Stimulated activated CD8-positive, alpha-beta memory T cell treated with anti-CD3 and anti-CD28 coated beads, Interleukin-4, amount 100 ng/mL, for 4 hours (primary cell): ENCODE data around the gene IL12RB2.

ENCODE experiments used
- DNase-seq, 2 donors: peaks; one replicate each; pipeline ENCODE4 v3.0.0-alpha.2; 2020; ENCODE audit warnings: low read depth in 2 of 2, low spot score in 1 of 2

The IL12RB2 gene

DNA sequence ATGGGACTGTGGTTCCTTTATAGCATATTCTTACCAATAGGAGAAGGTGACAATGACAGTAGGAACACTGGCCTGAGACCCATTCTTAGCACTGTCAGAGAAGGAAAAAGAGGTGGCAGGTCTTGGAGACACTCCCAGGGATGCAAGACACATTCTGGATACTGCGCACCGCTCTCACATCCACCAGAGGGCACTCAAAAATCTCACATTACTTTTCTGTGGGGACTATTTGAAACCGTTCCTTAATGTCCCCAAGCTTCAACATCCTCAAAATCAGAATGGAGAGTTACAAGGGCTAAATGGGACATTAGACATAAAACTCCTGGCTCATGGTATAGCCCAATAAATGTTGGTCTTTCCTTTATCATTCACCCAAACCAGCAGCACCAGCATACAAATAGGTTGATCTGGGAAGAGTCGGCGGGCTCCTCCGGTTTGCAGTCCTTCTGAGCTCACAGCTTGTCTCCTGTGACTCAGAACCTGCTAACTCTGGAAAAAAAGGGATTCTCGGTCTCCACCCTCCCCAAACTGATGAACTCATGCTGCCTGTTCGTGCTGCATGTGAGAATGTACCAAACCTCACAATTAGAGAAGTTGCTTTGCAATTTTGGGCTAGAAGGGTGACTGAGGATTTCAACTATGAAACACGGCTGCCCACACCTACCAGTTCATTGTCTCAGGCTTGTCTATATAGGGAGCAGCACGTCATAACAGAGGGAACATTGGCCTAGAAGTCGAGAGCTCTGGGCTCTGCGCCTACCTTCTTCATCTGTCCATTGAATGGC lies 40.2 kb downstream of the IL12RB2 start:
- DNase-seq = no peak

DNA sequence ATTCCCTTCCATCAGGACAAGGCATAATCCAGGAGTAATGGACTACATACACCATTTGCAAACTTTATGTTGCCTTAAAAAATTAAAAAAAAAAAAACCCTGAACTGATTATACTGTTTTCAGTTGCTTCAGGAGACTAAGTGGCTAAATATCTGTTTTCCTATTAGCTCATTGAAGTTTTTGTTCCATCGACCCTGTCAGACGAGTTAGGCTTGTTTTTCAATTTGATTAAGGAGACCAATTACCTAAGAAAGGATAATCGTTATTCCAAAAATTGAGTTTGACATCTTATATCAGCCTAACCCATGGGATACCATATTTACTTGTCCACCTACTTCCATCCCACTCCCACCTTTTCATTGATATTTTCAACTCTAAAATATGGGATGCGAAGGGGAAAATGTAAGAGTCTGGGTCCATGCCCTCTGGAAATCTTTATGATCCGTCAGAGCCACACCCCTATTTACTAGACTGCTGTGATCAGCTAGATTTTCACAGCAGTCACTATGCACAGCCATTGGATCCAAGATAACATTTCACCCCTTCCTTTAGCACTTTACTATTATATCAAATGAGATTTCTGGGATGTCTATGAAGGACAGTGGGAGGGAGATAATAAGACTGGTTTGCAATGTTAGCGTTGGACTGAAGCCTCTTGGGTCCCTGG lies 41.0 kb downstream of the IL12RB2 start:
- no peak for DNase-seq

DNA sequence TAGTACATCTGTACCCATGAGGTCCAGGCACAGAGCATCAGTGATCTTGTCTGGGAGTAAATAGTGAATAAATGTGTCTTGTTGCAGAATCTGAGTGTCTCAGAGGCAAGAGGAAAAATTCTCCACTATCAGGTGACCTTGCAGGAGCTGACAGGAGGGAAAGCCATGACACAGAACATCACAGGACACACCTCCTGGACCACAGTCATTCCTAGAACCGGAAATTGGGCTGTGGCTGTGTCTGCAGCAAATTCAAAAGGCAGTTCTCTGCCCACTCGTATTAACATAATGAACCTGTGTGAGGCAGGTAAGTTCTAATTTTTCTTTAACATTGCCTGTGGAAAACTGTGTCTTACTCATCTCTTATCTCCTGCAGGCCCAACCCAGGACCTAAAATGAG lies 43.1 kb downstream of the IL12RB2 start:
- no peak for DNase-seq

DNA sequence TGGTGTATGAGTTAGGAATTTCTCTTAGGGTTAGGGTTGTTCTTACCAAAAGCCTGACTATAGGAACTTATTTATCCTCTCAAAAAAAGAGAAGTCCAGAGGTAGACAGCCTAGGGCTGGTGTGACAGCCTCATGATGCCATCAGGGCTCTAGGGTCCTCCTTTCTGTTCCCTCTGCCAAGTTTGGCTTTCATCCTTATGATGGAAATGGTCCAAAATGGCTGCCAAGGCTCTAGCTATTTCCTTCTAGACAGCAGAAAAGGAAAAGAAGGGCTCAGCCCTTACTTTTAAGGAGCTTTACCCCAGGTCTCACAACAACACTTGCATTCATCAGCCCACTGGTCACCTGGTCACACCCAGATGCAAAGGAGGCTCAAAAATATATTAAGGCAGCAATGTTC lies 44.5 kb downstream of the IL12RB2 start:
- no peak for DNase-seq

DNA sequence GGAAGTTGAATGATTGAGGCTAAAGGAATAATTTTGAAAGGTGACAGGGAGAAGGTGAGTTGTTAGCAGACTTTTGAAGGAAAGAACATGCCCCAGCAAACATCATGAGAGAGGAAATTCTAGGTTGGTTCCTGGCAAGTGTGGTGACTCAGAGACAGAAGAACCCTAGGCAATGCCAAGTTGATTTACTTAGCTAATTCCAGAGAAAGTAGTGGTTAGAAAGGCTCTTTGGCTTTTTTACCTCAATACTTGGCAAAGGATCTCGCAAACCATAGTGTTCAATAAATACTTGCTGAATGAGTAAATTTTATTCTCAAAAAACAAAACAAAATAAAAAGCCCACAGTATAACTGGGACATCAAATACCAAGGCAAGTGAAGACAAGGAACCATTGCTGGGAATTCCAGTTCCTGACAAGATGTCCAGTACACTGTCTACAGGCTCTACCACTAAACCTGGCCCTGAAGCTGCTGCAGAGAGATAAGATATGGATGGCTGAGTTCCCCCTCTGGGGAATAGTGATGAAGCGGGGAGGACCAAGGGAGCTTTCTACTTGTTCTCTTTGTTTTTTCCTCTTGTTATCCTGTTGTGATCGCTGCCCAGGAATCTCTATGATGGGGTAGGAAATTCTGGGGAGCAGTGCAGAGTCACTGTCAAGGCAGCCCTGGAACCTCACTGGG lies 48.2 kb downstream of the IL12RB2 start:
- no peak for DNase-seq

DNA sequence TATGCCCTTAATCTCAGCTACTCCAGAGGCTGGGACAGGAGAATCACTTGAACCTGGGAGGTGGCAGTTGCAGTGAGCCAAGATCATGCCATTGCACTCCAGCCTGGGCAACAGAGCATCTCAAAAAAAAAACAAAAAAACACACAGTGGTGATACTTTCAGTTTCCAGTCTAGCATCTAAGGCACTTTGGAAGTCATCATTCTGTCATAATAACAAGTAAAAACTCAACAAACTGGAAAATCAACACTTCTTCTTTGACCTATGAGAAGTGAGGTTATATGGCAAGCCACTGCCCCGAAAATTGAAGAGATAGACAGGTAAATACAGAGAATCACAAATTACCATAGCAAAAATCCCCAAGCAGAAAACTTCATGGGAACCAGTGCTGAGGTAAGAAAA lies 51.9 kb downstream of the IL12RB2 start:
- no peak for DNase-seq

DNA sequence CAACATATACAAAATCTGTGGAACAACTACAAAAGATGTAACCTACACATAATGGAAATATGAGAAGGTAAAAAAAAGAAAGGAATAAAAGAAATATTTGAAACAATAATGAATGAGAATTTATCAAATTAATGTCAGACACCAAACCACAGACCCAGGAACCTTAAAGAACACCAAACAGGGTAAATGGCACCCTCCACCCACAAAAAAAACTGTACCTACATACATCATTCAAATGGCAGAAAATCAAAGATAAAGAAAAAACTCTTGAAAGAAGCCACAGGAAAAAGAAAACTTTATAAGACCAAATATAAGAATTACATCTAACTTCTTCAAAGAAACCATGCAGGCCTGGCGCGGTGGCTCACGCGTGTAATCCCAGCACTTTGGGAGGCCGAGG lies 54.0 kb downstream of the IL12RB2 start:
- no peak for DNase-seq

DNA sequence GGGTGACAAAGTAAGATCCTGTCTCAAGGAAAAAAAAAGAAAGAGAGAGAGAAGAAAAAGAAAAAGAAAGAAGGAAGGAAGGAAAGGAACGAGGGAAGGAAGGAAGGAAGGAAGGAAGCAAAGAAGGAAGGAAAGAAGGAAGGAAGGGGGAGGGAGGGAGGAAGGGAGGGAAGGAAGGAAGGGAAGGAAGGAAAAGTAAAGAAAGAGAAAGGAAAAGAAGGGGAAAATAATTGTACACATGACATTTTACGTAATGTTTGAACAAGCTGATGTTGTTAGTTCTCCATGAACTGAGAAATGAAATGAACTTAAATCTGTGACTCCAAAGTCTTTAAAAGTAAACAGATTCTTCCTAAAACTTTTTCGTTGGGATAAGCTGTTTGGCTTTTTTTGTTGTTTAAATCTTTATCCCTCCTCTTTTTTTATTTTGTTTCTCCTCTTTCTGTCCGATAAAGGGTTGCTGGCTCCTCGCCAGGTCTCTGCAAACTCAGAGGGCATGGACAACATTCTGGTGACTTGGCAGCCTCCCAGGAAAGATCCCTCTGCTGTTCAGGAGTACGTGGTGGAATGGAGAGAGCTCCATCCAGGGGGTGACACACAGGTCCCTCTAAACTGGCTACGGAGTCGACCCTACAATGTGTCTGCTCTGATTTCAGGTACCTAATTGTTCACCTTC lies 59.8 kb downstream of the IL12RB2 start:
- no peak for DNase-seq

DNA sequence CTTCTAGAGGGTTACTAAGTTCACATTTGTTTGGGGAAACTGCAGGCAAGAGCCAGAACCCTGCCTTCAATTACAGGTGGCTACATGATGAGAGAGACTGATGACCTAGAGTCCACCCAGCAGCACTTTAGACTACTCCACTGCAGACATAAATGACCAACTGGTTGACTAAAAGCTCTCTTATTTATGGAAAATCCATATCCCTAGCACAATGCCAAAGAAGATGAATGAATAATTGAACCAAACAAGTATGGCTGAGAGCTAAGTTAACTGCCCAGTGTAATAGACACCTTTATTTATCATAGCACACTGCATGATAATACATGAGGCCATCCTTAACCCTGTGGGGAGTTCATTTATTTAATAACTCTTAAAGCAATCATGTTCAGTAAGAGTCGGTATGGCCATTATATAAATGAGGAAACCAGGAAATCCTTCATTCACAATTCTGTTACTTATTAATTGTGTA lies 60.4 kb downstream of the IL12RB2 start:
- no peak for DNase-seq

DNA sequence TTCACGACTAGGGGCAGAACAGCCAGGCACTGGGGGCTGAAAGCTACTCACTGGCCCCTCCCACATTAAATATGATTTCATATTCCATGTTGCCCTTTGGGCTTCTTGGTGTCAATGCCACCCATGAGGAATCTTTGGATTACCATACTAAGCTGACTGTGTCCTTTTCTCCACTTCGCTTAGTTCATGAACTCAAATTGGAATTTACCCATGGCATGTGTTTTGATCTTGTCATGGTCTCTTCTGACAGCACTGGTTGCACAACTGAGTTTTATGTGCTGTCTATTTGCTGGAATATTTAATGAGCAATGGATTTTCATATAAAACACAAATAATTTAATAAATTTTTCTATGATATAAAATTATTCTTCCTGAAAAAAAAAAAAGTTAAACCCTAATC lies 63.4 kb downstream of the IL12RB2 start:
- no peak for DNase-seq

DNA sequence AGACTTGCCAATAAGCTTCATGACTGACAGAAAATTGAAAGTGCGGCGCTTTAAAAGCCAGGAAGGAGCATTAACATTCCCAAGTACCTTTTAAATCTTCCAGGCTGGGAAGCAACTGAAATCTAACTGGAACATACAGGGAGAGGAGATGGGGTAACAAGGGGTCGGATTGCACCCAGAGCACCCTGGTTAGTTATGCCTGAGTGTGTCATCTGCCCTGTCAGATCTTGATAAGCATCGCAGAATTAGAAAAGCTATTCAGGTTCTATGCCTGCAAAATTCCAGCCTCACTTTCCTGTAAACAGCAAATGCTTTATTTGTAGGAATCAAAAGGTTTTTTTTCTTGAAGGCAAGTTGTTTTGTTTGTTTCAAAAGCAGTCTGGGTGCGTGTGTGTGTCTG lies 64.0 kb downstream of the IL12RB2 start:
- DNase-seq = no peak

DNA sequence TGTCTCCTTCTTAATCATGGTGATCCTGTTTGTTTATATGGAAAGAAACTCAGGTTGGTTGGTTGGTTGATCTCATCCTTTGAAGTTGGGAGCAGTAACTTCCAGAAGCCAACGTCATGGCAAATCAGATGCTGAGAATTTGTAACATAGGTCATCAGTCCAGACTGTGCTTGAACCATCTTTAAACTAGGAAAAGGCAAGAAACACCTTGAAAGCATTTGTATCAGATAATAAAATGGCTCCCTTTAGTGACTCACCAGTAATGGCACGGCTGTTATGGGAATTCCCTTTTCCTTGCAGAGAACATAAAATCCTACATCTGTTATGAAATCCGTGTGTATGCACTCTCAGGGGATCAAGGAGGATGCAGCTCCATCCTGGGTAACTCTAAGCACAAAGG lies 64.5 kb downstream of the IL12RB2 start:
- DNase-seq = no peak

DNA sequence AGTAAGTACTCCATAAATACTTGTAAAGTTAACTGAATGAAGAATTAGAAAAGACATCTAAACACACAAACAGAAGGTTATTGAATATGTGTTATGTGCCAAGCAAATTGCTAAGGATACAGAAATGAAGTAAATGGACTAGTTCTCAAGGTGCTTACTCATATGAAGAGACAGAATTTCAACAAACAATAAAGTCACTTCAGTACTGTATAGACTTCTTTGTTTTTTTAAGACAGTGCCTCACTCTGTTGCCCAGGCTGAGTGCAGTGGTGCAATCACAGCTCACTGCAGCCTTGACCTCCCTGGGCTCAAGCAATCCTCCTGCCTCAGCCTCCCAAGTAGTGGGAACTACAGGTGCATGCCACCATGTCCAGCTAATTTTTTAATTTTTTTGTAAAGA lies 65.2 kb downstream of the IL12RB2 start:
- no peak for DNase-seq

DNA sequence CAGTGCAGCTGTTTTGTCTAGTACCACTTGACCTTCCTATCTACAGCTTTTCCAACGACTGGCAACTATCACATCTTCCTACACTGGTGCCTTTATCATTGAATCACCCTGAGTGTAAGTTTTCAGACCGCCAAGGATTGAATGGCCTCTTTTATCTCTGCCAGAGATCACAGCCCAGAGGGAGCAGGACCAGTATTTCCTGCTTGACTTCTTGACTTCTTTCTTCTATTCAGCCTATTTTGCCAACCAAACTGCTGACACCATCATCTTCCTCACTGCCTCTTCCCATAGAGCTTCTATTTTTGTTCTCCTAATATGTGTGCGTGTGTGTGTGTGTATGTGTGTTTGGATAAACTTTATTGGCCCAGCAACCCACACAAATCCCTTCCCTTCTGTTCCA lies 68.7 kb downstream of the IL12RB2 start:
- DNase-seq = no peak

DNA sequence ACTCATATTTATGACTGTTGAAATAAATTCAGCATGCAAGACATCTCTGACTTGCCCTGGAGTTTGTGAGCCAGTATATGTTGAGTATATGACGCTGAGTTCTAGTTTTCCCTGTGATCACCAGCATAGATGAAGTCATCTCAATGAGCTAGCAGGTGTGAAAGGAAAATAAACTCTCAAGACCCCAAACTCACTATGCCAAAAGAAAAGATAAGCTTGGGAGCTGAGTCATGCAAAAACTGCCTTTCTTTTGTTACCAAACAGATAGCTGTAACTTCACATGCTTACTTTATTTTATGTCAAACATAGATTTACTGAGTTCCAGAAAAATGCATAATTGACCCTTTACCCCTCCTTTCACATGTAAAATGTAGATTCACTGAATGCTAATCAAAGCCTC lies 69.6 kb downstream of the IL12RB2 start:
- no peak for DNase-seq

DNA sequence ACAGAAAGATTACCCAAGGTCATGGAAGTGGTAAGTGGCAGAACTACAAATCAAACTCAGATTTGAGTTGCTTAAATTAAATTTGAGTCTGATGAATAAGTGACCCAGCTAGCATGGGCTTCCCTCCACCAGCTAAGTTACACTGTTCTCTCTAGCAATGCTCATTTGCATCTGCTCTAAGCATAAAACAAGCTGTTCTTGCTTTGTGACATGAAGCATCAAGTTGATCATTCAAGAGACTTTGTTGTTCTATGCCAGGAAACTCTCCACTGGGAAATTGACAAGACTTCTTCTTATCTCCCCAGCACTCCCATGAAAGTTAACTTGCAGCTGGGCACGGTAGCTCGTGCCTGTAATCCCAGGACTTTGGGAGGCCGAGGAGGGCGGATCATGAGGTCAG lies 73.5 kb downstream of the IL12RB2 start:
- DNase-seq = no peak

DNA sequence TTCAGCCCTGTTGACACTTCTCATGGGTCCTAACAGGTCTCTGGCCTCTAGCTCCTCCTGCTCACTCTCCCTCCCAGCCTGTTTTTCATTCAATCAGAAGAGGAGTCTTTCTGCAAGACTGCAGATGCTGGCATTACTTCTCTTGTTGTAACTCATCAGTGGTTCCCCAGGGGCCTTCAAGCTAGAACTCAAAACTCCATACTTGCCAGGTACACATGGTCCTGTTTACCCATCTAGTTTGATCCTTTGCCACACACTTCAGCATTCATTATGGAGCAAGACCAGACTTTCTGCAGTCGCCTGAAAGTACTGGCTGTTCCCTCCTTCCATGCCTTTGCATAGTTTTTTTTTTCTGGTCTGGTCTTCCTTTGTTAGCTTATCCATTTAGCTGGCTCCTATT lies 74.6 kb downstream of the IL12RB2 start:
- no peak for DNase-seq

DNA sequence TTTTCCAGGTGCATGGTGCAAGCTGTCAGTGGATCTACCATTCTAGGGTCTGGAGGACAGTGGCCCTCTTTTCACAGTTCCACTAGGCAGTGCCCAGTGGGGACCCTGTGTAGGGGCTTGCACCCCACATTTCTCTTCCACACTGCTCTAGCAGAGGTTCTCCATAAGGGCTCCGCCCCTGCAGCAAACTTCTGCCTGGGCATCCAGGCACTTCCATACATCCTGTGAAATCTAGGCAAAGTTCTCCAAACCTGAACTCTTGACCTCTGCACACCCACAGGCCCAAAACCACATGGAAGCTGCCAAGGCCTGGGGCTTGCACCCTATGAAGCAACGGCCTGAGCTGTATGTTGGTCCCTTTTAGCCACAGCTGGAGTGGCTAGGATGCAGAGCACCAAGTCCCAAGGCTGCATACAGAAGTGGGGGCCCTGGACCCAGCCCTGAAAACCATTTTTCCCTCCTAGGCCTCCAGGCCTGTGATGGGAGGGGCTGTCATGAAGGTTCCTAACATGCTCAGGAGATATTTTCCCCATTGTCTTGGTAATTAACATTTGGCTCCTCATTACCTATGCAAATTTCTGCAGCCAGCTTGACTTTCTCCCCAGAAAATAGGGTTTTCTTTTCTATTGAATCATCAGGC lies 76.4 kb downstream of the IL12RB2 start:
- no peak for DNase-seq

DNA sequence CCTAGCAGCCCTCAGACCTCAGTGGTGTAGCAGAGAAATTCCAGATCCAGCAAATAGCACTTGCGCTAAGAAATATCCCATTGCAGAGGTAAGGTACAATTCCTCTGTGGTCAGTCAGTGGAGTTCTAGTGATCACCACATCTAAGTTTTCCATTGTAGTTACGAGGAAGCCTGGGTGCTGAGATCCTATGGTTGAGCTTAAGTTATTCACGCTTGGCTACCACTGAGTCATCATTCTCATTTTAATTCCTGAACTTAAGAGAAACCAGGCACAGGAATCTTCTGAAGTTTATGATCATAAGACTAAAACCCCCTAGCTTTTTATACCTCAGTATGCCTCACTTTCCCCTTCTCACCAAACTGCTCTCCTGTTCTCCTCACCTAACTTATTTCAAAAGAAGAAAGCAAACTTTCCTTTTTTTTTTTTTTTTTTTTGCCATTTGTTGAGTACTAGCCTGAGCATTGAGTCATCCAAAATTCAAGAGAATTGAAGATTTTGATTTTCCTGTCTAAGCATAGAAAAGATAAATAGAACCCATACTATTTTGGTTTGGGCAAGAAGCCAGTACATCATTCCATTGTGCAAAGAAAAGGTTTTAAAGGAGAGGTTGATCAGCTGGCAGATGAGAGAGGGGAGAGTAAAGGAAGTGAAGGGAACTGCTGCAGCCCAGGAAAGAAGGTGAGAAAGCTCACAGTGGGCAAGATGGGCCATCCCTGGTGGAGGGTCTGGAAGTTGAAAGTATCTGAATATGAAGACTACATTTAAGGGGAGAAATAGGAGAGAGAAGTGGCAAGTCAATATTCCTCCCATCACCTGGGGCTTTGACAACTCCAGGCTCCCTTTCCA lies 82.6 kb downstream of the IL12RB2 start:
- DNase-seq = no peak

DNA sequence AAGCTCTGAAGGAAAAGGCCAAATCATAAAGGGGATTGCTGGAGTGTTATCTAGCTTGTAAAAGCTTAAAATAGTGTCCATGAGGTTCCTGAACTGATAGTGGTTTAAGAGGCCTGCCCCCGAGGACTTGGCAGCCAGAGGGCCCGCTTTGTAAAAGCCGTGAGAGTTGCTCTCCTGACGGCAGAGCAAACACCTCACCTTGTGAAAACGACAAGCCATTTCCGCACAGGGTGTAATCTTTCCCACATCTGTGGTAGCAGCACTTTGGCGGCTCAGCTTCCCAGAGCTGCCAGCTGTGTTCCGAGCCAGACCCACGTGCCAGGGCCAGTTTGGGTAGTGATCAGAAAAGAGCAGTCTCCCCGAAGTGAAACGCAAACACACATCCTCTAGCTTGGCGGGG lies 85.6 kb downstream of the IL12RB2 start:
- DNase-seq = no peak
